Hepatocyte (in vitro differentiated cells): Measurements from ENCODE around the gene TMEM182.

ENCODE experiments used
- EZH2 ChIP-seq: fragments of 200-600 bp; sonication (generic); IDR thresholded peaks from 2 replicates; pipeline ENCODE4 v1.6.1; 2016; ENCODE audit warnings: antibody characterized with exemption, mild to moderate bottlenecking, borderline replicate concordance
- TF ChIP-seq, protein P1 (sequence below): fragments of 200-600 bp; sonication (generic); IDR thresholded peaks from 2 replicates; pipeline ENCODE4 v1.5.1; 2016; ENCODE audit warnings: antibody characterized with exemption, mild to moderate bottlenecking; ENCODE audit not compliant: poor library complexity

DNA sequence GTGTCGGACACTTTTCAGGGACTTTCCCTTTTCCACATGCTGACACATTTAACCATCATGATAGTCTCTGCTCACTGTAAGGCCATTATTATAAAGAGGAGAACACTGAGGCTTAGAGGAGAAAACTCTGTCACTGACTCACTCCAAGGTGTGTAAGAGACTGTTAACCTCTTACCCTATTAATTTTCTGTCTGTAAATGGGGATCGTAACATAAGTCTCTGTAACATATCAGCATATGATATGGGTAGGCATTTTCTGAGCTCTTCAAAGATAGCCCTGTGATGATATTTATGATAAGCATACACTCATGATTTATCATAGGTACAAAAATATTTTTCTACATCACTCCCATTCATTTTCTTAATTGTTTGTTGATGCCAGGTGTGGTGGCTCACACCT, 36.4 kb downstream of the TMEM182 start:
- TF ChIP-seq EZH2, result no peak
- TF ChIP-seq, protein P1, sequence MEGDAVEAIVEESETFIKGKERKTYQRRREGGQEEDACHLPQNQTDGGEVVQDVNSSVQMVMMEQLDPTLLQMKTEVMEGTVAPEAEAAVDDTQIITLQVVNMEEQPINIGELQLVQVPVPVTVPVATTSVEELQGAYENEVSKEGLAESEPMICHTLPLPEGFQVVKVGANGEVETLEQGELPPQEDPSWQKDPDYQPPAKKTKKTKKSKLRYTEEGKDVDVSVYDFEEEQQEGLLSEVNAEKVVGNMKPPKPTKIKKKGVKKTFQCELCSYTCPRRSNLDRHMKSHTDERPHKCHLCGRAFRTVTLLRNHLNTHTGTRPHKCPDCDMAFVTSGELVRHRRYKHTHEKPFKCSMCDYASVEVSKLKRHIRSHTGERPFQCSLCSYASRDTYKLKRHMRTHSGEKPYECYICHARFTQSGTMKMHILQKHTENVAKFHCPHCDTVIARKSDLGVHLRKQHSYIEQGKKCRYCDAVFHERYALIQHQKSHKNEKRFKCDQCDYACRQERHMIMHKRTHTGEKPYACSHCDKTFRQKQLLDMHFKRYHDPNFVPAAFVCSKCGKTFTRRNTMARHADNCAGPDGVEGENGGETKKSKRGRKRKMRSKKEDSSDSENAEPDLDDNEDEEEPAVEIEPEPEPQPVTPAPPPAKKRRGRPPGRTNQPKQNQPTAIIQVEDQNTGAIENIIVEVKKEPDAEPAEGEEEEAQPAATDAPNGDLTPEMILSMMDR, result no peak
